Endodermal cell (in vitro differentiated cells): ENCODE measurements around the gene MAP2K6. TPM values are rescaled to one million over a fixed set of nuclear protein-coding genes. Genes with fewer than 3 reads are reported as not detected.

Source experiments
- DNase-seq: peaks from one replicate; pipeline ENCODE4 v3.0.0-alpha.2; 2017
- H3K27ac ChIP-seq: 2 replicates; pipeline ENCODE4 v1.5.1; 2013; ENCODE audit warnings: mild to moderate bottlenecking, low read depth, low read length, moderate library complexity
- H3K27me3 ChIP-seq: 2 replicates; pipeline ENCODE4 v1.6.1; 2013; ENCODE audit warnings: mild to moderate bottlenecking, low read length, moderate library complexity; ENCODE audit not compliant: insufficient read depth, control insufficient read depth, poor library complexity, severe bottlenecking
- H3K36me3 ChIP-seq: 2 replicates; pipeline ENCODE4 v1.7.0; 2013; ENCODE audit warnings: mild to moderate bottlenecking, low read length, moderate library complexity; ENCODE audit not compliant: control insufficient read depth, insufficient read depth
- H3K4me1 ChIP-seq: one replicate; pipeline ENCODE4 v1.7.0; 2013; ENCODE audit warnings: low read length; ENCODE audit not compliant: control insufficient read depth, insufficient read depth
- H3K4me3 ChIP-seq: 2 replicates; pipeline ENCODE4 v1.5.1; 2013; ENCODE audit warnings: mild to moderate bottlenecking, low read length, moderate library complexity
- H3K9ac ChIP-seq: 2 replicates; pipeline ENCODE4 v1.6.1; 2013; ENCODE audit warnings: mild to moderate bottlenecking, low read length, moderate library complexity; ENCODE audit not compliant: poor library complexity, severe bottlenecking; ENCODE audit errors: extremely low read depth
- H3K9me3 ChIP-seq: 2 replicates; pipeline ENCODE4 v1.6.1; 2013; ENCODE audit warnings: mild to moderate bottlenecking, low read length, moderate library complexity; ENCODE audit not compliant: control insufficient read depth
- H3K27ac Mint-ChIP-seq: 2 replicates; pipeline ENCODE4 v1.8.0; 2020; ENCODE audit warnings: mixed read lengths
- H3K27me3 Mint-ChIP-seq: 2 replicates; pipeline ENCODE4 v1.8.0; 2021; ENCODE audit warnings: mild to moderate bottlenecking, mixed read lengths; ENCODE audit not compliant: insufficient read depth
- H3K36me3 Mint-ChIP-seq: 2 replicates; pipeline ENCODE4 v1.8.0; 2020; ENCODE audit warnings: low read depth, mixed read lengths
- H3K4me1 Mint-ChIP-seq: 2 replicates; pipeline ENCODE4 v1.8.0; 2020; ENCODE audit warnings: mixed read lengths
- H3K4me3 Mint-ChIP-seq: 2 replicates; pipeline ENCODE4 v1.8.0; 2020; ENCODE audit warnings: mild to moderate bottlenecking, moderate library complexity, mixed read lengths
- H3K9me3 Mint-ChIP-seq: 2 replicates; pipeline ENCODE4 v1.8.0; 2020; ENCODE audit warnings: mild to moderate bottlenecking, mixed read lengths
- CTCF ChIP-seq: fragments of 200-600 bp; sonication (generic); conservative IDR thresholded peaks from 2 replicates; pipeline ENCODE4 v1.5.0; 2021; ENCODE audit warnings: antibody characterized with exemption, mild to moderate bottlenecking
- WGBS, 2 experiments: methylation state at CpG; one replicate each; pipeline versions ENCODE4 v1.1.5 to v1.1.7; 2013; ENCODE audit warnings: missing lambda C conversion rate in 2 of 2, mixed read lengths in 1 of 2; ENCODE audit not compliant: insufficient coverage in 1 of 2, insufficient read length in 1 of 2; 5-methylcytosine and 5-hydroxymethylcytosine counted together
- total RNA-seq, 2 donors: library from RNA; stranded (reverse); fragmentation: NEBNext Ultra II Directional in 1 of 2; extraction: Animal tissue kit (Norgen Biotek cat#: 25700) in 1 of 2; gene quantifications; 2 replicates in 1 of 2; 3 replicates in 1 of 2; pipeline ENCODE4 v1.2.1, GENCODE V29; 2021

The MAP2K6 gene
- total RNA-seq, 2 donors from 2014 or later: 42.2 to 55.3 TPM

GRCh38 chr17:69441179-69441578 is 26.7 kb downstream of the MAP2K6 start:
- Histone ChIP-seq H3K27ac (no peak overlapping the region), H3K36me3 (no peaks in the 10 kb centered on the region), H3K4me3 (no peak overlapping the region), H3K27me3 (no peaks in the 10 kb centered on the region), H3K4me1 (no peaks in the 10 kb centered on the region), H3K9ac (no peak overlapping the region), H3K9me3 (peaks cover 7% of the 10 kb centered on the region)
- Mint-ChIP-seq H3K36me3 (peaks cover 7% of the 10 kb centered on the region), H3K4me1 (no peaks in the 10 kb centered on the region), H3K27me3 (no peaks in the 10 kb centered on the region), H3K4me3 (no peak overlapping the region), H3K9me3 (peaks cover 4% of the 10 kb centered on the region), H3K27ac (no peak overlapping the region)
- WGBS, 2 experiments: 92 to 100% methylated on average over 1 to 2 of the region's 2 CpGs
- no peak for DNase-seq
- TF ChIP-seq CTCF: no peak

- Mint-ChIP-seq H3K9me3 (peaks cover 4% of the 10 kb centered on the region), H3K27me3 (no peaks in the 10 kb centered on the region), H3K27ac (no peak overlapping the region), H3K4me1 (peaks cover 10% of the 10 kb centered on the region), H3K4me3 (no peak overlapping the region), H3K36me3 (peaks cover 7% of the 10 kb centered on the region)
- Histone ChIP-seq H3K9ac (no peak overlapping the region), H3K9me3 (peaks cover 7% of the 10 kb centered on the region), H3K4me3 (no peak overlapping the region), H3K36me3 (no peaks in the 10 kb centered on the region), H3K27me3 (no peaks in the 10 kb centered on the region), H3K4me1 (no peaks in the 10 kb centered on the region), H3K27ac (no peak overlapping the region)
- TF ChIP-seq CTCF: no peak
- 97 to 100% methylated on average over 1 to 3 of the region's 4 CpGs for WGBS, 2 experiments
- no peak for DNase-seq
Measured at GRCh38 chr17:69443138-69443537, 28.6 kb downstream of the MAP2K6 start.

DNA sequence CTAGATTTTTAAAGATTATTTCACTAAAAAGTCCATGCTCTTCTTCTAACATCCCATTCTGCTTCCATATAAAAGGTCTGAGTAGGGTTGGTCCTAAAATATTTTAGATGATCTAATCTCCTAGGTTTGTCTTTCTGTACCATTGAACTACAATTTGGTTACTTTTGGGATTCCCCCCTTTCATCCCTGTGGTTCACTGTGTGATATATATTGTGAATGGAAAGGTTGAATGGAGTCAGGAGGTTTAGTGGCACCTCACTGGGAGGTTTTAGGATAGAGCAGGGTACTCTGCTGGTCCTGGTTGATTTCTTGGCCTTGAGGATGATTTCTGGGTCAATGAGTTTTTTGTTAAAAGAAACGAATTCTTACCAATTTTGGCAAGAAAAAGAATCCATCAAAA is 29.5 kb downstream of the MAP2K6 start:
- peaks cover 4% of the 10 kb centered on the region for H3K9me3 Mint-ChIP-seq
- H3K27ac ChIP-seq: no peak overlapping the region
- WGBS, 2 experiments: 55 to 83% methylated on average over 1 of the region's 1 CpG
- no peak overlapping the region for H3K9ac ChIP-seq
- no peak for DNase-seq
- H3K4me1 Mint-ChIP-seq: peaks cover 17% of the 10 kb centered on the region
- no peak overlapping the region for H3K27ac Mint-ChIP-seq
- no peak overlapping the region for H3K4me3 ChIP-seq
- H3K4me3 Mint-ChIP-seq: no peak overlapping the region
- H3K36me3 Mint-ChIP-seq: peaks cover 6% of the 10 kb centered on the region
- peaks cover 7% of the 10 kb centered on the region for H3K9me3 ChIP-seq
- TF ChIP-seq CTCF: no peak
- no peaks in the 10 kb centered on the region for H3K27me3 Mint-ChIP-seq
- H3K36me3 ChIP-seq: no peaks in the 10 kb centered on the region
- H3K27me3 ChIP-seq: no peaks in the 10 kb centered on the region
- no peaks in the 10 kb centered on the region for H3K4me1 ChIP-seq
